Neural progenitor cell (in vitro differentiated cells): ENCODE data around the gene POM121.
"Not testable (repeated sequence)": the region's sequence is repeated elsewhere in the genome, so short reads cannot be mapped to it uniquely, and the experiment has no call there.

Experiments
- EZH2phosphoT487 ChIP-seq: fragments of 200-600 bp; sonication (generic); IDR thresholded peaks from 2 replicates; pipeline ENCODE4 v1.6.1; 2017; ENCODE audit warnings: antibody characterized with exemption
- TF ChIP-seq, protein P1 (sequence below): fragments of 200-600 bp; sonication (generic); IDR thresholded peaks from 2 replicates; pipeline ENCODE4 v1.5.1; 2017; ENCODE audit warnings: antibody characterized with exemption, mild to moderate bottlenecking

DNA sequence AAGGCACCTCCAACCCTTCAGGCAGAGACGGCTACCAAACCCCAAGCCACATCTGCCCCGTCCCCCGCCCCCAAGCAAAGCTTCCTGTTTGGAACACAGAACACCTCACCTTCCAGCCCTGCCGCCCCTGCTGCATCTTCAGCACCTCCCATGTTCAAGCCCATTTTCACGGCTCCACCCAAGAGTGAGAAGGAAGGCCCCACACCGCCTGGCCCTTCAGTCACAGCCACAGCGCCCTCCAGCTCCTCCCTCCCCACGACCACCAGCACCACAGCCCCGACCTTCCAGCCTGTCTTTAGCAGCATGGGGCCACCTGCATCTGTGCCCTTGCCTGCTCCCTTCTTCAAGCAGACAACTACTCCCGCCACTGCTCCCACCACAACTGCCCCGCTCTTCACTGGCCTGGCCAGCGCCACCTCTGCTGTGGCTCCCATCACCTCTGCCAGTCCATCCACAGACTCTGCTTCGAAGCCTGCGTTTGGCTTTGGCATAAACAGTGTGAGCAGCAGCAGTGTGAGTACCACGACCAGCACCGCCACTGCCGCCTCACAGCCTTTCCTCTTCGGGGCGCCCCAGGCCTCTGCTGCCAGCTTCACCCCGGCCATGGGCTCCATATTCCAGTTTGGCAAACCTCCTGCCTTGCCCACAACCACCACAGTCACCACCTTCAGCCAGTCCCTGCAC lies 17.3 kb downstream of the POM121 start:
- TF ChIP-seq, protein P1, sequence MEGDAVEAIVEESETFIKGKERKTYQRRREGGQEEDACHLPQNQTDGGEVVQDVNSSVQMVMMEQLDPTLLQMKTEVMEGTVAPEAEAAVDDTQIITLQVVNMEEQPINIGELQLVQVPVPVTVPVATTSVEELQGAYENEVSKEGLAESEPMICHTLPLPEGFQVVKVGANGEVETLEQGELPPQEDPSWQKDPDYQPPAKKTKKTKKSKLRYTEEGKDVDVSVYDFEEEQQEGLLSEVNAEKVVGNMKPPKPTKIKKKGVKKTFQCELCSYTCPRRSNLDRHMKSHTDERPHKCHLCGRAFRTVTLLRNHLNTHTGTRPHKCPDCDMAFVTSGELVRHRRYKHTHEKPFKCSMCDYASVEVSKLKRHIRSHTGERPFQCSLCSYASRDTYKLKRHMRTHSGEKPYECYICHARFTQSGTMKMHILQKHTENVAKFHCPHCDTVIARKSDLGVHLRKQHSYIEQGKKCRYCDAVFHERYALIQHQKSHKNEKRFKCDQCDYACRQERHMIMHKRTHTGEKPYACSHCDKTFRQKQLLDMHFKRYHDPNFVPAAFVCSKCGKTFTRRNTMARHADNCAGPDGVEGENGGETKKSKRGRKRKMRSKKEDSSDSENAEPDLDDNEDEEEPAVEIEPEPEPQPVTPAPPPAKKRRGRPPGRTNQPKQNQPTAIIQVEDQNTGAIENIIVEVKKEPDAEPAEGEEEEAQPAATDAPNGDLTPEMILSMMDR: not testable (repeated sequence)
- not testable (repeated sequence) for TF ChIP-seq EZH2phosphoT487
